ENCODE results near the gene LGALS12.
A peak's percentile ranks its signal among the peaks of the same experiment; 100 is the strongest.
"Not testable (repeated sequence)": the region's sequence is repeated elsewhere in the genome, so short reads cannot be mapped to it uniquely, and the experiment has no call there.

LGALS12 gene

GRCh38 chr11:63506876-63507275 lies 992 bp downstream of the LGALS12 start:
- no peak for DNase-seq

GRCh38 chr11:63507511-63507910 lies 1.6 kb downstream of the LGALS12 start:
- no peak for DNase-seq

GRCh38 chr11:63508009-63508408 lies 2.1 kb downstream of the LGALS12 start:
- DNase-seq: no peak

GRCh38 chr11:63508745-63509144 lies 2.9 kb downstream of the LGALS12 start:
- DNase-seq: no peak

- DNase-seq: no peak
Measured at GRCh38 chr11:63510360-63511047, 4.6 kb downstream of the LGALS12 start.

- no peak for DNase-seq
Measured at GRCh38 chr11:63511048-63511748, 5.3 kb downstream of the LGALS12 start.

- no peak for DNase-seq
Measured at GRCh38 chr11:63512816-63513215, 6.9 kb downstream of the LGALS12 start.

GRCh38 chr11:63516109-63516508 lies 10.2 kb downstream of the LGALS12 start:
- DNase-seq: no peak

- no peak for DNase-seq
Measured at GRCh38 chr11:63517156-63517555, 11.3 kb downstream of the LGALS12 start.

GRCh38 chr11:63518548-63518947 lies 12.7 kb downstream of the LGALS12 start:
- no peak for DNase-seq

- no peak for DNase-seq
Measured at GRCh38 chr11:63520606-63521170, 14.8 kb downstream of the LGALS12 start.

GRCh38 chr11:63521896-63522295 lies 16.0 kb downstream of the LGALS12 start:
- DNase-seq: no peak

- DNase-seq: no peak
Measured at GRCh38 chr11:63523151-63523550, 17.3 kb downstream of the LGALS12 start.

GRCh38 chr11:63527667-63528066 lies 21.8 kb downstream of the LGALS12 start:
- DNase-seq: no peak

GRCh38 chr11:63528156-63528555 lies 22.3 kb downstream of the LGALS12 start:
- DNase-seq: not testable (repeated sequence)

- not testable (repeated sequence) for DNase-seq
Measured at GRCh38 chr11:63528729-63529278, 22.9 kb downstream of the LGALS12 start.

- DNase-seq: not testable (repeated sequence)
Measured at GRCh38 chr11:63529373-63529772, 23.5 kb downstream of the LGALS12 start.

GRCh38 chr11:63530021-63530420 lies 24.1 kb downstream of the LGALS12 start:
- no peak for DNase-seq

- peak; percentile 33 to 50 for DNase-seq
Measured at GRCh38 chr11:63531074-63531792, 25.3 kb downstream of the LGALS12 start.

- no peak for DNase-seq
Measured at GRCh38 chr11:63532117-63532516, 26.2 kb downstream of the LGALS12 start.

GRCh38 chr11:63532799-63533475 lies 27.1 kb downstream of the LGALS12 start:
- no peak for DNase-seq

GRCh38 chr11:63534076-63534475 lies 28.2 kb downstream of the LGALS12 start:
- no peak for DNase-seq

Data from activated CD4-positive, alpha-beta T cell treated with anti-CD3 and anti-CD28 coated beads for 4 hours (primary cell).